NB4 (cell line): Measurements from ENCODE around the gene ZBTB40.

Source experiments
- DNase-seq: peaks from one replicate; pipeline ENCODE4 v3.0.0; 2010; ENCODE audit warnings: low read depth
- H3K4me3 ChIP-seq: one replicate; pipeline ENCODE4 v1.5.1; 2011; ENCODE audit warnings: mild to moderate bottlenecking, low read depth, low read length, moderate library complexity
- MYC ChIP-seq: IDR thresholded peaks from 2 replicates; pipeline ENCODE4 v1.6.1; 2011; ENCODE audit warnings: low read depth, low read length
- POLR2A ChIP-seq: IDR thresholded peaks from 2 replicates; pipeline ENCODE4 v1.6.1; 2011; ENCODE audit warnings: mild to moderate bottlenecking; ENCODE audit not compliant: insufficient read length; ENCODE audit errors: extremely low read depth
- TF ChIP-seq, protein P1 (sequence below): IDR thresholded peaks from 2 replicates; pipeline ENCODE4 v1.6.1; 2011; ENCODE audit warnings: low read depth, low read length
- TF ChIP-seq, protein P2 (sequence below): IDR thresholded peaks from one replicate; pipeline ENCODE4 v1.5.1; 2012; ENCODE audit warnings: low read depth, low read length

ZBTB40 gene

DNA sequence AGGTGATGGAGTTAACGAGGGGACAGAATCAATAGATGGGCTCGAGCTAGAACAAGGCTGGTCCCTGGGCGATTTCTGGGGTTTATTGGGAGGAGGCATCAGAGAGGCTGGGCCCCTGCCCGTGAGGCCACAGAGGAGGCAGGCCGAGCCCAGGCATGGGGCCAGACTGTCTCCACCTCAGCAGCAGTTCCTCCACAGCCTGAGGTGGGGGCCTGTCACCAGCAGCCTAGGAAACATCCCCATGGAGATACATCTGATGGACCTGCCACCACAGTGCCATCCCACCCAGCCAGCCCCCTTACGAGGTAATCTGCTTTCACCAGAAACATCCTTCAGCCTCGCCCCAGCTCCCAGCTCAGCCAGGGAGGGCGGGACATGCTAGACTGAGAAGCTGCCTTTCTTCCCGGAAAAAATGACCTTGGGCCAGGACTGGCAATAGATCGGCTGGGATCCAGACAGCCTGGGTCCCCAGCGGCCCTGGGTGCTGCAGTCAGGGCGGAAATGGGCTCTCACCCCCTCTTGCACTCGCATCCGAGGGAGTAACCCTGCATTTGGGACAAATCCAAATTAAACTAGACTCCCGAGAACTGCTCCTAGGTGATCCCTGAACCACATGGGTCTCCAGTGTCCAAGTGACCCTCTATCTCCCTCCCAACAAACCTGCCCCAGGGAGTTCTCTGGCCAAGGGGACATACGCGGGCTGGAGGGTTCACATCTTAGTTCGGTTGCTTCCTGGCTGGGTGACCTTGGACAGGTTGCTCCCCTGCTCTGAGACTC is 101.6 kb downstream of the ZBTB40 start:
- TF ChIP-seq, protein P1, sequence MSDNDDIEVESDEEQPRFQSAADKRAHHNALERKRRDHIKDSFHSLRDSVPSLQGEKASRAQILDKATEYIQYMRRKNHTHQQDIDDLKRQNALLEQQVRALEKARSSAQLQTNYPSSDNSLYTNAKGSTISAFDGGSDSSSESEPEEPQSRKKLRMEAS: no peak
- TF ChIP-seq MYC (no peak), POLR2A (no peak)
- TF ChIP-seq, protein P2, sequence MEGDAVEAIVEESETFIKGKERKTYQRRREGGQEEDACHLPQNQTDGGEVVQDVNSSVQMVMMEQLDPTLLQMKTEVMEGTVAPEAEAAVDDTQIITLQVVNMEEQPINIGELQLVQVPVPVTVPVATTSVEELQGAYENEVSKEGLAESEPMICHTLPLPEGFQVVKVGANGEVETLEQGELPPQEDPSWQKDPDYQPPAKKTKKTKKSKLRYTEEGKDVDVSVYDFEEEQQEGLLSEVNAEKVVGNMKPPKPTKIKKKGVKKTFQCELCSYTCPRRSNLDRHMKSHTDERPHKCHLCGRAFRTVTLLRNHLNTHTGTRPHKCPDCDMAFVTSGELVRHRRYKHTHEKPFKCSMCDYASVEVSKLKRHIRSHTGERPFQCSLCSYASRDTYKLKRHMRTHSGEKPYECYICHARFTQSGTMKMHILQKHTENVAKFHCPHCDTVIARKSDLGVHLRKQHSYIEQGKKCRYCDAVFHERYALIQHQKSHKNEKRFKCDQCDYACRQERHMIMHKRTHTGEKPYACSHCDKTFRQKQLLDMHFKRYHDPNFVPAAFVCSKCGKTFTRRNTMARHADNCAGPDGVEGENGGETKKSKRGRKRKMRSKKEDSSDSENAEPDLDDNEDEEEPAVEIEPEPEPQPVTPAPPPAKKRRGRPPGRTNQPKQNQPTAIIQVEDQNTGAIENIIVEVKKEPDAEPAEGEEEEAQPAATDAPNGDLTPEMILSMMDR: no peak
- DNase-seq: no peak

DNA sequence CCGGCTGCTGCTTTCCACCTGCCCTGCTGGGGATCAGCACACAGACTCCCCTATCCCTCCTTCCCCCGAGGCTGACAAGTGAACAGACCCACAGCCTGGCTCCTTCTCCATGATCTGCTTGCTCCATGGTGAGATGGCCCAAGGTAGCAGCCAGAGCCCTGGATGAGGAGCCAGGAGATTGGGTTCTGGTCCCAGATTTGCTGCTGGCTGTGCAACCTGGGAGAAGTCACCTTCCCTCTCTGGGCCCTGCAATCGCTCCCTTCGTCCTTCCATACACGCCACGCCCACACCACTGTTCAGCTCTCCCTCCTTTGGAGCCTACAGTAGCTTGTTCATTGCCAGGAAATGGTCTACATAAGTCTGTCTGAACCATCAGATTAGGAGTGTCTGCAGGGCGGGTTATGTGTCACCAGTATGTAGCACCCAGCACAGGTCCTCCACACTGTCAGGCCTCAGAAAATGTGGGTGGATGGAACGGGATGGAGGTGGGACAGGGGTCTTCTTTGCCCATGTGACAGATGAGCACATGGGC is 102.4 kb downstream of the ZBTB40 start:
- H3K4me3 ChIP-seq: no peak overlapping the region
- TF ChIP-seq, protein P2: no peak
- TF ChIP-seq POLR2A (no peak), MYC (no peak)
- TF ChIP-seq, protein P1: no peak
- DNase-seq: no peak

More for the DNA sequence above, 101.6 kb downstream of the ZBTB40 start:
- H3K4me3 ChIP-seq: no peak overlapping the region

DNA sequence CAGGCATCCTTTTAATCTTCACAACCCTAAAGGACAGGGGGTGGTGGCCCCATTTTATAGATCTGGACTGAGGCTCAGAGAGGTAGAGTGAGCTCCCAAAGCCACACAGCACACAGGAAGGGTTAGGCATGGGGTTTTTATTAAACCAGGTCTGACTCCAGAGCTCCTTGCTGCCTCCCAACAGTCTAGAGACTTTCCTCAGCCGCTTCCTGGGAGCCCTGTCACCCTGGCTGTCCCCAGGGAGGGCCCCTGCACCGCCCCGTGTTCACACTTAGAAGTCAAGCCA is 103.7 kb downstream of the ZBTB40 start:
- H3K4me3 ChIP-seq: no peak overlapping the region
- TF ChIP-seq, protein P1: no peak
- TF ChIP-seq, protein P2: no peak
- no peak for TF ChIP-seq POLR2A
- TF ChIP-seq MYC: no peak
- no peak for DNase-seq

DNA sequence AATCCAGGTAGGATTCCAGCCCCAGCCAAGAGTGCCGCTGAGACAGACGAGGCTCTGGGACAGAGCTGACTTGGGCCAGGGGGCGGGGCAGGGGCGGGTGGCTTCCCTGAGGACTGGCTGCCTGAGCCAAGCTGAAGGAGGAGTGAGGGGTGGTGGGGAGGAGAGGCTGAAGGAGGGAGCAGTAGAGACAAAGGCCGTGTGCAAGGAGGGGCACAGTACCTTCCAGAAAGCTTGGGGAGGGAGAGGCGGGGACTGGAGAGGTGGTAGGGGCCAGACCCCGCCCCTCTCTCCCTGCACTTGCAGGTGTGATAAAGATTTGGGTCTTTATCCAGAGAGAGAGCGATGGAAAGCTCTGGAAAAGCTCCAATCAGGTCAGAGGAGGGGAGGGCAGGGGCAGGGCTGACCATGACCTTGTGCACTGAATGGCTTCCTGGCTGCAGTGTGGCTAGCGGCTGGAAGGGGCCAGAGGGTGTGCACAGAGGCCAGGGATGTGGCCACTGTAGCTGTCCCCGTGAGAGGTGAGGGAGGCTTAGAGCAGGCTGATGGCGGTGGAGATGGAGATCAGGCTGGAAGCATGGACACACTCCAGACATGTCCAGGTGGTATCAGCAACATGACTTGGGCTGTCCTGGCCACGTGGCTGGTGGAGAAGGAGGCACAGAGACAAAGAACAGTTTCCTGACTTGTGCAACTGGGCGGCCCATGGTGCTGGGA is 104.9 kb downstream of the ZBTB40 start:
- TF ChIP-seq POLR2A: no peak
- TF ChIP-seq MYC: no peak
- TF ChIP-seq, protein P1: no peak
- TF ChIP-seq, protein P2: no peak
- DNase-seq: no peak
- H3K4me3 ChIP-seq: no peak overlapping the region

DNA sequence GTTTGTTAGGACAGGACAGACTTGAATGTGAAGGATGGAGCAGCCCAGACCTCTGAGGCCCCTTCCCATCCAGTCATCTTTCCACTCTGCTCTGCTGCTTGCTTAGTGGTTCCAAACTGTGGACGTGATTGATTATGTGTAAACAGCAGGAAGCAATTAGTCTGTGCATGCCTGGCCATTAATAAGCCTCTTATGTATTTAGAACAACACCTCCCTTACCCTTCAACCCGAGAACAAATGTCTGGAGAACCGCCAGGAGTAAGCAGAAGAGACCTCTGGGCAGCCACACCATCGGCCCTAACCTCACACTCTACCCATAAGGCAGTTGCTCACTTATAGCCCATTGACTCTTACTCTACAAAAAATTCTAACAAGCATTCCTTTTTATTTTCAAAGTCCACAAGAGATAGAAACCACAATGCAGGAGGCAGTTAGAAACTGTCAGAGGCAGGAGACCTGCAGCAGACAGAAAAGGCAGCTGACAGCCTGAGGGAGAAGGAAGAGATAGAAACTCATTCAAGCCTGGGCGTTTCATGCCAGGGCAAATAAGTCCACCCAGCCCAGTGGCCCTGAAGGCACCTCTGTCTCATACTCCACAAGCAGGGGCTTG is 105.8 kb downstream of the ZBTB40 start:
- no peak for TF ChIP-seq POLR2A
- TF ChIP-seq, protein P1: no peak
- TF ChIP-seq MYC: no peak
- TF ChIP-seq, protein P2: no peak
- no peak for DNase-seq
- no peak overlapping the region for H3K4me3 ChIP-seq
